Right lobe of liver (tissue), 6 donors: ENCODE measurements around the gene FTSJ1. TPM values are rescaled to one million over a fixed set of nuclear protein-coding genes. Genes with fewer than 3 reads are reported as not detected.

Experiments used
- ATAC-seq, 4 donors: fragments of 200-7000 bp; cut with Tn5 transposase; one replicate each; pipeline ENCODE4 v1.9.1; 2020; ENCODE audit warnings: mild to moderate bottlenecking in 4 of 4, moderate library complexity in 4 of 4
- DNase-seq, 3 donors: peaks; one replicate each; pipeline ENCODE4 v3.0.0-alpha.2; 2020
- H3K27ac ChIP-seq, 3 donors: fragments of 200-600 bp; one replicate each; pipeline ENCODE4 v1.8.0; 2022
- H3K27me3 ChIP-seq, 2 donors: fragments of 200-600 bp; one replicate each; pipeline ENCODE4 v1.8.0; 2022
- H3K36me3 ChIP-seq, 4 donors: fragments of 200-600 bp; sonication (generic) in 1 of 4; one replicate each; pipeline versions ENCODE4 v1.5.1 to v1.8.0; 2017 to 2022; ENCODE audit warnings: control low read depth in 1 of 4
- H3K4me1 ChIP-seq, 4 donors: fragments of 200-600 bp; sonication (generic) in 1 of 4; one replicate each; pipeline versions ENCODE4 v1.5.1 to v1.8.0; 2017 to 2022; ENCODE audit warnings: control low read depth in 1 of 4
- H3K4me3 ChIP-seq, 3 donors: fragments of 200-600 bp; one replicate each; pipeline ENCODE4 v1.8.0; 2022
- H3K9me3 ChIP-seq, 4 donors: fragments of 200-600 bp; sonication (generic) in 1 of 4; one replicate each; pipeline versions ENCODE4 v1.5.1 to v1.8.0; 2017 to 2022; ENCODE audit warnings: control low read depth in 1 of 4
- POLR2A ChIP-seq: fragments of 450-650 bp; IDR thresholded peaks from one replicate; pipeline ENCODE4 v1.6.1; 2017; ENCODE audit warnings: antibody characterized with exemption, mild to moderate bottlenecking
- WGBS: methylation state at CpG from one replicate; pipeline ENCODE4 v1.1.6; 2018; ENCODE audit warnings: low coverage, low lambda C conversion rate; ENCODE audit not compliant: insufficient coverage; ENCODE audit errors: missing lambda C conversion rate; 5-methylcytosine and 5-hydroxymethylcytosine counted together
- intact Hi-C, 2 donors: fragments of 100-400 bp; cut with DNase I; formaldehyde crosslinking; loops; one replicate each; pipeline versions ENCODE4 v1.11.2 to v1.14.1; 2022
- total RNA-seq, 6 experiments: library from RNA; depleted of rRNA in 2 of 6; stranded (reverse); fragments of >200 nt in 2 of 6; fragmentation: NEBNext Ultra II Directional in 3 of 6; extraction: Animal tissue kit (Norgen Biotek cat#: 25700) in 3 of 6; gene quantifications; one replicate each; pipeline versions ENCODE4 v1.1.0 to v1.2.4, GENCODE V29; 2016 to 2023
- TF ChIP-seq, protein P1 (sequence below), 4 donors: fragments of 200-600 bp in 3 of 4; fragments of 450-650 bp in 1 of 4; IDR thresholded peaks; one replicate each; pipeline versions ENCODE4 v1.5.1 to v1.8.0; 2016 to 2022; ENCODE audit warnings: antibody characterized with exemption in 4 of 4, mild to moderate bottlenecking in 2 of 4
- donor health status: DM: no; HTN: yes; CAD: no.
- donor health status: DM: no; HTN: no; CAD: no.
- donor health status: DM: no; HTN: no; CAD: no.
- donor health status: DM: no; HTN: yes; CAD: no.
- donor health status: DM: no; HTN: yes; CAD: no.

Gene FTSJ1
- total RNA-seq, 6 experiments from 2014 or later, result 9.9 to 30.4 (median 12.5) TPM

DNA sequence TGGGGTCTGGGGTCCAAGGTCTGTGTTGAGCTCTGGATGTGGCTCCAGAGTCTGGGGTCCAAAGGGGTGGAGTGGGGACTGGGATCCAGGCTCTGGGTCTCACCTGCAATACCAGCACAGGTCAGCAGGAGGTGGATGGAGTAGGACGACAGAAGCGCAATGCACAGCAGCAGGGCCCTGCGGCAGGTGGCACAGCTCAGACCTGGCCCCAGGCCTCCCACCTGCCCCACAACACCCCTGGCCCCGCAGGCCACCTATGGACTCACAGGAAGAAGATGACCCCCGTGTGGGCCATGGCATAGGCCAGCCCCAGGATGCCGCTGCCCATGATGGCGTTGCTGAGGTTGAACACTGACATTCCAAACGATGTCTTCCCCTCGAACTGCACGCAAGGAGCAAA is 9.3 kb upstream of the FTSJ1 start:
- no CpG with 5 or more reads among the region's 10 CpGs for WGBS
- DNase-seq (peak in 1 of 3 donors; percentile 51), ATAC-seq (no peak)
- H3K4me1 ChIP-seq, result no peaks in the 10 kb centered on the region
- H3K36me3 ChIP-seq, result no peaks in the 10 kb centered on the region
- no peak overlapping the region for H3K4me3 ChIP-seq
- TF ChIP-seq, protein P1, sequence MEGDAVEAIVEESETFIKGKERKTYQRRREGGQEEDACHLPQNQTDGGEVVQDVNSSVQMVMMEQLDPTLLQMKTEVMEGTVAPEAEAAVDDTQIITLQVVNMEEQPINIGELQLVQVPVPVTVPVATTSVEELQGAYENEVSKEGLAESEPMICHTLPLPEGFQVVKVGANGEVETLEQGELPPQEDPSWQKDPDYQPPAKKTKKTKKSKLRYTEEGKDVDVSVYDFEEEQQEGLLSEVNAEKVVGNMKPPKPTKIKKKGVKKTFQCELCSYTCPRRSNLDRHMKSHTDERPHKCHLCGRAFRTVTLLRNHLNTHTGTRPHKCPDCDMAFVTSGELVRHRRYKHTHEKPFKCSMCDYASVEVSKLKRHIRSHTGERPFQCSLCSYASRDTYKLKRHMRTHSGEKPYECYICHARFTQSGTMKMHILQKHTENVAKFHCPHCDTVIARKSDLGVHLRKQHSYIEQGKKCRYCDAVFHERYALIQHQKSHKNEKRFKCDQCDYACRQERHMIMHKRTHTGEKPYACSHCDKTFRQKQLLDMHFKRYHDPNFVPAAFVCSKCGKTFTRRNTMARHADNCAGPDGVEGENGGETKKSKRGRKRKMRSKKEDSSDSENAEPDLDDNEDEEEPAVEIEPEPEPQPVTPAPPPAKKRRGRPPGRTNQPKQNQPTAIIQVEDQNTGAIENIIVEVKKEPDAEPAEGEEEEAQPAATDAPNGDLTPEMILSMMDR (IDR thresholded peaks at IDR 0.05), result no peak
- TF ChIP-seq POLR2A, result no peak
- H3K27ac ChIP-seq, result no peak overlapping the region
- no peaks in the 10 kb centered on the region for H3K9me3 ChIP-seq
- H3K27me3 ChIP-seq, result no peaks in the 10 kb centered on the region
- intact Hi-C loops, result no loop called here

GRCh38 chrX:48467281-48467761 is 8.7 kb upstream of the FTSJ1 start:
- Histone ChIP-seq H3K36me3 (no peaks in the 10 kb centered on the region), H3K27me3 (no peaks in the 10 kb centered on the region), H3K4me1 (no peaks in the 10 kb centered on the region), H3K4me3 (no peak overlapping the region), H3K27ac (no peak overlapping the region), H3K9me3 (no peaks in the 10 kb centered on the region)
- no peak for ATAC-seq
- no peak for TF ChIP-seq POLR2A
- TF ChIP-seq, protein P1 (IDR thresholded peaks at IDR 0.05), result no peak
- peak in 1 of 3 donors; percentile 30 for DNase-seq
- 69% methylated on average over 6 of the region's 10 CpGs for WGBS
- intact Hi-C loops, result no loop called here

DNA sequence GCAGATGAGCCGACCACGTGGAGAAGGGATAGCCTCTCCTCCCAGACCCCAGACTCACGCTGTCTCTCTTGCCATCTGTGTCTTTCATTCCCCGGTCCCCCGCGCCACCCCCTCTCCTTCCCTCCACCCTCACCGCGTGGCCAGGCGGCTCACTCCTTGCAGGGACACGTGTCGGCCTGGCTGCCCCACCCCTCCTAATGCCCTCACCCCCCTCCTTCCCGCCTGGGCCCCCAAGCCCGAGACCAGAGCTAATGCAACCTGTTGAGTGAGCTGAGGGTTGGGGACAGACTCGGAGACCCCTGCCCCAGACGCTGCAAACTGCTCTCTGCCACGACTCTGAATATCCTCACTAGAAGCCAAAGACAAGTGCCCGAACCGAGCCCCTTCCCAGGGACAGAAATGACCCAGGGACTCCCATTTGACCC is 7.7 kb upstream of the FTSJ1 start:
- Histone ChIP-seq H3K4me3 (no peak overlapping the region), H3K36me3 (no peaks in the 10 kb centered on the region), H3K27ac (no peak overlapping the region), H3K9me3 (no peaks in the 10 kb centered on the region), H3K4me1 (no peaks in the 10 kb centered on the region), H3K27me3 (no peaks in the 10 kb centered on the region)
- intact Hi-C loops, result no loop called here
- WGBS, result 0% methylated on average over 1 of the region's 18 CpGs
- DNase-seq, result peak in 1 of 3 donors; percentile 30
- peak in 2 of 4 donors; percentile 28 to 30 for ATAC-seq
- TF ChIP-seq, protein P1 (IDR thresholded peaks at IDR 0.05), result no peak

- H3K9me3 ChIP-seq, result no peaks in the 10 kb centered on the region
- no peak overlapping the region for H3K4me3 ChIP-seq
- DNase-seq (peak in 1 of 3 donors; percentile 39), ATAC-seq (no peak)
- TF ChIP-seq POLR2A, result no peak
- TF ChIP-seq, protein P1 (IDR thresholded peaks at IDR 0.05), result no peak
- intact Hi-C loops, result no loop called here
- H3K27me3 ChIP-seq, result no peaks in the 10 kb centered on the region
- no peaks in the 10 kb centered on the region for H3K4me1 ChIP-seq
- 27% methylated on average over 16 of the region's 23 CpGs for WGBS
- no peaks in the 10 kb centered on the region for H3K36me3 ChIP-seq
- no peak overlapping the region for H3K27ac ChIP-seq
Observed at GRCh38 chrX:48468693-48469691, 7.0 kb upstream of the FTSJ1 start.
